NT2/D1 (cell line): Measurements from ENCODE around the gene RTN4.

Source experiments
- YY1 ChIP-seq: IDR thresholded peaks from 2 replicates; pipeline ENCODE4 v1.6.1; 2011; ENCODE audit not compliant: insufficient read length, insufficient read depth
- ZNF274 ChIP-seq: IDR thresholded peaks from 2 replicates; pipeline ENCODE4 v1.6.1; 2011; ENCODE audit warnings: mild to moderate bottlenecking, low read depth, low read length

GRCh38 chr2:54957321-54957999 is 92.8 kb downstream of the RTN4 start:
- TF ChIP-seq ZNF274 (no peak), YY1 (no peak)
